HG03159 (cell line): Measurements from ENCODE around the gene PLCD1.
"Not testable (repeated sequence)": the region's sequence is repeated elsewhere in the genome, so short reads cannot be mapped to it uniquely, and the experiment has no call there.

Source experiments
- ATAC-seq: cut with Tn5 transposase; IDR thresholded peaks from one replicate; pipeline ENCODE4 v1.9.1; 2021; ENCODE audit warnings: mild to moderate bottlenecking, moderate library complexity; ENCODE audit not compliant: unreplicated experiment

PLCD1 gene

GRCh38 chr3:37988376-37988775, 41.1 kb downstream of the PLCD1 start:
- not testable (repeated sequence) for ATAC-seq

- ATAC-seq, result no peak
These were observed 41.7 kb downstream of the PLCD1 start for GRCh38 chr3:37987751-37988179.

GRCh38 chr3:37987315-37987697, 42.1 kb downstream of the PLCD1 start:
- ATAC-seq, result no peak

- ATAC-seq, result no peak
These were observed 42.7 kb downstream of the PLCD1 start for GRCh38 chr3:37986479-37987314.

GRCh38 chr3:37985637-37986320, 43.7 kb downstream of the PLCD1 start:
- no peak for ATAC-seq

GRCh38 chr3:37984596-37984995, 44.8 kb downstream of the PLCD1 start:
- no peak for ATAC-seq

GRCh38 chr3:37984051-37984450, 45.4 kb downstream of the PLCD1 start:
- no peak for ATAC-seq

- ATAC-seq, result no peak
These were observed 47.1 kb downstream of the PLCD1 start for GRCh38 chr3:37982331-37982730.

GRCh38 chr3:37981348-37981664, 48.1 kb downstream of the PLCD1 start:
- ATAC-seq, result no peak

GRCh38 chr3:37980462-37981347, 48.7 kb downstream of the PLCD1 start:
- ATAC-seq, result no peak

- ATAC-seq, result no peak
These were observed 49.6 kb downstream of the PLCD1 start for GRCh38 chr3:37979541-37980461.

- peak; percentile 76 for ATAC-seq
These were observed 55.0 kb downstream of the PLCD1 start for GRCh38 chr3:37974121-37975083.

GRCh38 chr3:37973246-37974054, 56.0 kb downstream of the PLCD1 start:
- no peak for ATAC-seq

GRCh38 chr3:37972056-37972455, 57.4 kb downstream of the PLCD1 start:
- ATAC-seq, result not testable (repeated sequence)

- no peak for ATAC-seq
These were observed 58.0 kb downstream of the PLCD1 start for GRCh38 chr3:37971467-37971866.

GRCh38 chr3:37970802-37971201, 58.6 kb downstream of the PLCD1 start:
- no peak for ATAC-seq

GRCh38 chr3:37969596-37970100, 59.8 kb downstream of the PLCD1 start:
- no peak for ATAC-seq
